Measurements from ENCODE around the gene NADK.

DNA sequence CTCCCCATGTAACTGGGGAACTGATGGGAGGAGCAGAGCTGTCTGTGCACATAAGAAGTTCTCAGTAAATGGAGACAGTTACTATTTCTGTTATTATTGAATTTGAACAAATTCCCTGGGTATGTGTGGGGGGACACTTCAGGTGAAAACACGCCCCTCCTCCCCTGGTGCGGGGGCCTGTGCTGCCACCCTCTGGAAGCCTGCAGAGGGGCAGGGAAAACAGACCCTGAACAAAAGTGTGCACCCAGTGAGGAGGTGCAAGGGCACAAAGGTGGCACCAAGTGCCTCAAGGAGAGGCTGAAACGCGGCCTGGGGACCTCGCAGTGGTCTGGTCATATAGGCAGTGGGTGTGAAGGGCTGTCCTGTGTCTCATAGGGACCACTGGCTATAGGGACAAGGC, 18.2 kb upstream of the NADK start:
- TF ChIP-seq, protein P1, sequence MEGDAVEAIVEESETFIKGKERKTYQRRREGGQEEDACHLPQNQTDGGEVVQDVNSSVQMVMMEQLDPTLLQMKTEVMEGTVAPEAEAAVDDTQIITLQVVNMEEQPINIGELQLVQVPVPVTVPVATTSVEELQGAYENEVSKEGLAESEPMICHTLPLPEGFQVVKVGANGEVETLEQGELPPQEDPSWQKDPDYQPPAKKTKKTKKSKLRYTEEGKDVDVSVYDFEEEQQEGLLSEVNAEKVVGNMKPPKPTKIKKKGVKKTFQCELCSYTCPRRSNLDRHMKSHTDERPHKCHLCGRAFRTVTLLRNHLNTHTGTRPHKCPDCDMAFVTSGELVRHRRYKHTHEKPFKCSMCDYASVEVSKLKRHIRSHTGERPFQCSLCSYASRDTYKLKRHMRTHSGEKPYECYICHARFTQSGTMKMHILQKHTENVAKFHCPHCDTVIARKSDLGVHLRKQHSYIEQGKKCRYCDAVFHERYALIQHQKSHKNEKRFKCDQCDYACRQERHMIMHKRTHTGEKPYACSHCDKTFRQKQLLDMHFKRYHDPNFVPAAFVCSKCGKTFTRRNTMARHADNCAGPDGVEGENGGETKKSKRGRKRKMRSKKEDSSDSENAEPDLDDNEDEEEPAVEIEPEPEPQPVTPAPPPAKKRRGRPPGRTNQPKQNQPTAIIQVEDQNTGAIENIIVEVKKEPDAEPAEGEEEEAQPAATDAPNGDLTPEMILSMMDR (IDR thresholded peaks at IDR 0.05) = peak in 2 of 6 experiments; percentile 19 to 21
- no peak for TF ChIP-seq POLR2A (IDR thresholded peaks at IDR 0.05)
